ENCODE results near the gene ZBTB22.

- TF ChIP-seq CTCF (IDR thresholded peaks at IDR 0.05) = peak in 5 of 6 experiments; percentile 20 to 85 (median 72)
- TF ChIP-seq POLR2A (IDR thresholded peaks at IDR 0.05) = no peak
Measured at GRCh38 chr6:33344701-33345697, 27.5 kb upstream of the ZBTB22 start.
